ENCODE data around the gene CNTD1.

The CNTD1 gene

GRCh38 chr17:42821176-42821575, 22.5 kb downstream of the CNTD1 start:
- Mint-ChIP-seq H3K4me1 (peaks cover 14% of the 10 kb centered on the region), H3K4me3 (peak overlapping the region; percentile 45 to 80 (median 70)), H3K27me3 (ENCODE audit: low read depth) (peaks cover 5% of the 10 kb centered on the region), H3K36me3 (ENCODE audit: low read depth) (peaks cover 37% of the 10 kb centered on the region), H3K27ac (no peak overlapping the region), H3K9me3 (no peaks in the 10 kb centered on the region)
- no peak for TF ChIP-seq CTCF (IDR thresholded peaks at IDR 0.05; ENCODE audit: unreplicated experiment in 3 of 3)

GRCh38 chr17:42827472-42827871, 28.8 kb downstream of the CNTD1 start:
- H3K9me3 Mint-ChIP-seq, result no peaks in the 10 kb centered on the region
- H3K4me3 Mint-ChIP-seq, result no peak overlapping the region
- H3K27me3 Mint-ChIP-seq (ENCODE audit: low read depth), result peaks cover 5% of the 10 kb centered on the region
- TF ChIP-seq CTCF (IDR thresholded peaks at IDR 0.05; ENCODE audit: unreplicated experiment in 3 of 3), result no peak
- no peaks in the 10 kb centered on the region for H3K36me3 Mint-ChIP-seq (ENCODE audit: low read depth)
- peaks cover 13% of the 10 kb centered on the region for H3K4me1 Mint-ChIP-seq
- no peak overlapping the region for H3K27ac Mint-ChIP-seq

GRCh38 chr17:42830971-42831370, 32.3 kb downstream of the CNTD1 start:
- TF ChIP-seq CTCF (IDR thresholded peaks at IDR 0.05; ENCODE audit: unreplicated experiment in 3 of 3), result no peak
- peak overlapping the region in 1 of 3 experiments; percentile 7 for H3K27ac Mint-ChIP-seq
- H3K4me1 Mint-ChIP-seq, result peaks cover 20% of the 10 kb centered on the region
- no peaks in the 10 kb centered on the region for H3K27me3 Mint-ChIP-seq (ENCODE audit: low read depth)
- no peaks in the 10 kb centered on the region for H3K9me3 Mint-ChIP-seq
- H3K4me3 Mint-ChIP-seq, result peak overlapping the region; percentile 37 to 67 (median 66)
- H3K36me3 Mint-ChIP-seq (ENCODE audit: low read depth), result peaks cover 10% of the 10 kb centered on the region

GRCh38 chr17:42832213-42832933, 33.7 kb downstream of the CNTD1 start:
- Mint-ChIP-seq H3K9me3 (no peaks in the 10 kb centered on the region), H3K27me3 (ENCODE audit: low read depth) (no peaks in the 10 kb centered on the region), H3K4me3 (peak overlapping the region; percentile 94 to 97 (median 97)), H3K27ac (peak overlapping the region; percentile 89 to 98 (median 94)), H3K4me1 (peaks cover 20% of the 10 kb centered on the region), H3K36me3 (ENCODE audit: low read depth) (peaks cover 17% of the 10 kb centered on the region)
- no peak for TF ChIP-seq CTCF (IDR thresholded peaks at IDR 0.05; ENCODE audit: unreplicated experiment in 3 of 3)

- no peaks in the 10 kb centered on the region for H3K27me3 Mint-ChIP-seq (ENCODE audit: low read depth)
Observed at GRCh38 chr17:42832934-42833766, 34.5 kb downstream of the CNTD1 start, which contains the start of gene PSME3. Gene PSME3, plus strand, starts transcription at chr17:42833397. Its CDS starts 235 bp downstream, at chr17:42833632.

More at GRCh38 chr17:42832934-42833766, 34.5 kb downstream of the CNTD1 start, which contains the start of gene PSME3:
- Mint-ChIP-seq H3K9me3 (no peaks in the 10 kb centered on the region), H3K36me3 (ENCODE audit: low read depth) (peaks cover 24% of the 10 kb centered on the region), H3K27ac (peak within 1 kb of the TSS; percentile 89 to 98 (median 94)), H3K4me1 (peaks cover 20% of the 10 kb centered on the region), H3K4me3 (peak within 1 kb of the TSS; percentile 94 to 97 (median 97))
- TF ChIP-seq CTCF (IDR thresholded peaks at IDR 0.05; ENCODE audit: unreplicated experiment in 3 of 3), result no peak

All from nephron (organoid).